ENCODE measurements around the gene SRSF8. TPM values are rescaled to one million over a fixed set of nuclear protein-coding genes. Genes with fewer than 3 reads are reported as not detected.

Gene SRSF8, protein sequence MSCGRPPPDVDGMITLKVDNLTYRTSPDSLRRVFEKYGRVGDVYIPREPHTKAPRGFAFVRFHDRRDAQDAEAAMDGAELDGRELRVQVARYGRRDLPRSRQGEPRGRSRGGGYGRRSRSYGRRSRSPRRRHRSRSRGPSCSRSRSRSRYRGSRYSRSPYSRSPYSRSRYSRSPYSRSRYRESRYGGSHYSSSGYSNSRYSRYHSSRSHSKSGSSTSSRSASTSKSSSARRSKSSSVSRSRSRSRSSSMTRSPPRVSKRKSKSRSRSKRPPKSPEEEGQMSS
- 3.4 and 4.4 TPM in 2 replicates for total RNA-seq (2012; rRNA removed)
- 11.3 and 14.3 TPM in 2 replicates for polyA plus RNA-seq (2012; rRNA removed)
- polyA plus RNA-seq (2012; cell fraction: cytosol; rRNA removed) = 5.6 and 7.5 TPM in 2 replicates
- 3.0 and 6.5 TPM in 2 replicates for polyA plus RNA-seq (2012; cell fraction: nucleus; rRNA removed; ENCODE audit: low replicate concordance)
- percentile 65 among the genes with signal in this experiment for Bru-seq, nascent RNA
- BruChase-seq, experiment 1, labeled RNA remaining after a 6-hour chase = percentile 82 among the genes with signal in this experiment
- percentile 84 among the genes with signal in this experiment for BruChase-seq, experiment 2, labeled RNA remaining after a 2-hour chase
- long read RNA-seq, full-length matches to known transcripts = 47 of 49 reads
- long read RNA-seq, partial matches to known transcripts = 0 of 49 reads
- long read RNA-seq, other reads (novel, unspliced or antisense) = 2 of 49 reads

DNA sequence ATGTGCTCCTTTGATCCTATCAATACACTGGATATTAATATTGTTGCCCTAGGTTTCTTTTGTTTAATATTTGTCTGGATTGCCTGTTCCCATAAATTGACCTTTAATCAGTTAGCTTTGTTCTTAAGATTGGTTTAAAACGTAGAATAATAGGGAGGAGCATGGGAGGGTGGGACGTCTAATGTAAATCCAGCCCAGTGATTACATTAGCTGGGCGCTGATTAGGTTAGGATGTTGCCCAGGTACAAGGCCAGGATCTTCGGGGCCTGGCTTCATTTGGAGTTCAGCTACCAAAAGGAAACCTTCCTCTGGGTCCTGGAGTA lies at the start of gene SRSF8:
Gene SRSF8 (plus strand): TSS at position 204 of the 323 bp plus-strand sequence. CDS start 308 bp downstream, outside the sequence.
- H3K18ac ChIP-seq (ENCODE audit: low read depth, low read length) = peak within 1 kb of the TSS; percentile 64
- ATAC-seq (ENCODE audit: low read depth) (peak; percentile 5; the same call in 1 of the 2 replicates), DNase-seq (no peak)
- no peak within 1 kb of the TSS; the same call in 1 of the 2 replicates for H2AK5ac ChIP-seq (ENCODE audit: low read depth, low read length)
- H3K9me1 ChIP-seq (ENCODE audit: insufficient read depth, low read length) = no peaks in the 10 kb centered on the region
- dilution Hi-C loops (cut with HindIII; ENCODE audit: low sequenced_read_pairs, unreplicated experiment) = no loop called here
- H2BK15ac ChIP-seq (ENCODE audit: low read depth, low read length) = peak within 1 kb of the TSS; percentile 57; the same call in 1 of the 3 replicates
- H3K23ac ChIP-seq (ENCODE audit: low read depth, low read length) = peak within 1 kb of the TSS; percentile 93
- H3K4ac ChIP-seq (ENCODE audit: low read depth, low read length) = peak within 1 kb of the TSS; percentile 92
- CTCF ChIA-PET = interaction anchor here (0.9 to 1.8 kb wide), 8 partner anchors 9 to 641 kb away, joined by 3 to 16 read pairs (median 3); no protein-coding TSS in a partner anchor
- no peaks in the 10 kb centered on the region for H3K9me3 ChIP-seq (ENCODE audit: control insufficient read depth, insufficient read depth, low read length)
- no peaks in the 10 kb centered on the region for H3K27me3 ChIP-seq (ENCODE audit: control insufficient read depth, insufficient read depth, low read length)
- H3K79me1 ChIP-seq (ENCODE audit: low read depth in 1 of 2, low read length in 2 of 2) = peaks cover 9 to 22% of the 10 kb centered on the region in 2 experiments; a peak in 2 of 4 replicates
- intact Hi-C loops (cut with micrococcal nuclease) = loop anchor here (5.0 kb wide), 3 partner anchors 94 to 1361 kb away; partner anchors contain the start of genes CWC15 and KDM4D
- POLR2A ChIA-PET (ENCODE audit: unreplicated experiment) = no interaction called here
- H4K5ac ChIP-seq (ENCODE audit: low read depth, low read length) = peak within 1 kb of the TSS; percentile 94
- no peaks in the 10 kb centered on the region for H3K36me3 ChIP-seq (ENCODE audit: control insufficient read depth, insufficient read depth, low read length)
- H4K91ac ChIP-seq (ENCODE audit: insufficient read depth, low read depth, low read length) = peak within 1 kb of the TSS; percentile 57
- H4K20me1 ChIP-seq (ENCODE audit: insufficient read depth, low read length) = no peaks in the 10 kb centered on the region
- H2BK120ac ChIP-seq (ENCODE audit: low read depth, low read length) = peak within 1 kb of the TSS; percentile 74
- peak within 1 kb of the TSS; percentile 63 for H3K56ac ChIP-seq (ENCODE audit: extremely low read depth, insufficient read depth, low read length)
- peak within 1 kb of the TSS; percentile 88 for H2AK9ac ChIP-seq (replicated peaks; ENCODE audit: low read depth, low read length, poor library complexity)
- H2BK20ac ChIP-seq (ENCODE audit: low read depth, low read length) = 0 out of 2 replicates have a peak within 1 kb of the TSS, but pooled peaks have one; percentile 9
- TF ChIP-seq RAD21 (IDR thresholded peaks at IDR 0.05; ENCODE audit: low read length) (no peak), RFX5 (IDR thresholded peaks at IDR 0.05; ENCODE audit: low read depth, low read length) (no peak), POLR2A (IDR thresholded peaks at IDR 0.05; ENCODE audit: low read depth, low read length) (no peak), CHD1 (IDR thresholded peaks at IDR 0.05; ENCODE audit: low read depth, low read length) (no peak), MXI1 (IDR thresholded peaks at IDR 0.05; ENCODE audit: borderline replicate concordance, low read depth, low read length) (no peak), MAFK (IDR thresholded peaks at IDR 0.05; ENCODE audit: low read depth, low read length) (no peak), NFE2L2 (IDR thresholded peaks at IDR 0.05; ENCODE audit: low read depth, low read length) (no peak), RCOR1 (IDR thresholded peaks at IDR 0.05; ENCODE audit: insufficient replicate concordance, low read length) (no peak), FOS (IDR thresholded peaks at IDR 0.05; ENCODE audit: low read depth, low read length) (no peak), BHLHE40 (IDR thresholded peaks at IDR 0.05; ENCODE audit: low read depth, low read length) (no peak), SMC3 (IDR thresholded peaks at IDR 0.05; ENCODE audit: low read depth, low read length) (no peak)
- TF ChIP-seq, protein P1, sequence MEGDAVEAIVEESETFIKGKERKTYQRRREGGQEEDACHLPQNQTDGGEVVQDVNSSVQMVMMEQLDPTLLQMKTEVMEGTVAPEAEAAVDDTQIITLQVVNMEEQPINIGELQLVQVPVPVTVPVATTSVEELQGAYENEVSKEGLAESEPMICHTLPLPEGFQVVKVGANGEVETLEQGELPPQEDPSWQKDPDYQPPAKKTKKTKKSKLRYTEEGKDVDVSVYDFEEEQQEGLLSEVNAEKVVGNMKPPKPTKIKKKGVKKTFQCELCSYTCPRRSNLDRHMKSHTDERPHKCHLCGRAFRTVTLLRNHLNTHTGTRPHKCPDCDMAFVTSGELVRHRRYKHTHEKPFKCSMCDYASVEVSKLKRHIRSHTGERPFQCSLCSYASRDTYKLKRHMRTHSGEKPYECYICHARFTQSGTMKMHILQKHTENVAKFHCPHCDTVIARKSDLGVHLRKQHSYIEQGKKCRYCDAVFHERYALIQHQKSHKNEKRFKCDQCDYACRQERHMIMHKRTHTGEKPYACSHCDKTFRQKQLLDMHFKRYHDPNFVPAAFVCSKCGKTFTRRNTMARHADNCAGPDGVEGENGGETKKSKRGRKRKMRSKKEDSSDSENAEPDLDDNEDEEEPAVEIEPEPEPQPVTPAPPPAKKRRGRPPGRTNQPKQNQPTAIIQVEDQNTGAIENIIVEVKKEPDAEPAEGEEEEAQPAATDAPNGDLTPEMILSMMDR (conservative IDR thresholded peaks at IDR 0.05; ENCODE audit: low read depth, low read length) = no peak
- peak within 1 kb of the TSS; percentile 85 for H3K27ac ChIP-seq (ENCODE audit: insufficient read depth, low read length)
- peak within 1 kb of the TSS; percentile 86 to 91 for H4K8ac ChIP-seq (ENCODE audit: low read depth in 2 of 2, low read length in 2 of 2)
- peak within 1 kb of the TSS; percentile 91 for H2BK5ac ChIP-seq (ENCODE audit: low read depth, low read length, poor library complexity, severe bottlenecking)
- in situ Hi-C loops (cut with MboI; ENCODE audit: low sequenced_read_pairs) = loop anchor here (25.0 kb wide), 1 partner anchor 1371 kb away; no protein-coding TSS in a partner anchor
- H3K14ac ChIP-seq (replicated peaks; ENCODE audit: low read depth, low read length) = peak within 1 kb of the TSS; percentile 96
- peak within 1 kb of the TSS; percentile 98 for H3K4me2 ChIP-seq (ENCODE audit: low read depth, low read length)
- no CpG with 5 or more reads among the region's 4 CpGs for whole genome bisulfite sequencing, 2 experiments (ENCODE audit: extremely low coverage in 2 of 2, insufficient read length in 1 of 2)
- H3K4me1 ChIP-seq (ENCODE audit: control insufficient read depth, insufficient read depth, low read length) = no peaks in the 10 kb centered on the region
- peak within 1 kb of the TSS; percentile 93 for H3K9ac ChIP-seq (ENCODE audit: low read depth, low read length)
- H2AFZ ChIP-seq (replicated peaks; ENCODE audit: low read length, poor library complexity) = peak within 1 kb of the TSS; percentile 99
- no TSS peak for BruUV-seq (replicated peaks)
- H3K4me3 ChIP-seq (ENCODE audit: insufficient read depth, low read depth, low read length) = peak within 1 kb of the TSS; percentile 91
